ENCODE results near the gene EMX2. TPM values are rescaled to one million over a fixed set of nuclear protein-coding genes. Genes with fewer than 3 reads are reported as not detected.

The EMX2 gene
- total RNA-seq, 1 donor from 2014 or later, result 0.25 TPM

DNA sequence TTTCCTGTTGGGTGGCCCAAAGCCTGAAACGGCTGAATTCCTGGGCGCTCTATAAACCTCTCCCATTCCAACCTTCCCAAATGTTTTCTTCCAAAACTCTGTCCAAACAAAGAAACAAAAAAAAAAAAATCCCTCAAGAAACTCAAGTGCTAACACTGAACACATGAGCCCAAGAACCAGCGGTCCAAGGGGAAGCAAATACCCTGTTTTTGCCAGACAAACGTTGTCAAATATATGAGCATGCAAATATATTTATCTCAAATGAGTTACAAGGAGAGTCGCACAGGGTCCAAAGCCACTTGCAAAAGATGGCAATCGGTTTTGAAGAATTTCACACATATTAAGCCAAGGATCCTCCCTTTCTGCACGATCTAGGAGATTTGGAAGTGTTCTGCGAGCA is 23.3 kb upstream of the EMX2 start:
- no peaks in the 10 kb centered on the region for H3K4me1 ChIP-seq
- no peak overlapping the region for H3K4me3 ChIP-seq
- TF ChIP-seq, protein P1, sequence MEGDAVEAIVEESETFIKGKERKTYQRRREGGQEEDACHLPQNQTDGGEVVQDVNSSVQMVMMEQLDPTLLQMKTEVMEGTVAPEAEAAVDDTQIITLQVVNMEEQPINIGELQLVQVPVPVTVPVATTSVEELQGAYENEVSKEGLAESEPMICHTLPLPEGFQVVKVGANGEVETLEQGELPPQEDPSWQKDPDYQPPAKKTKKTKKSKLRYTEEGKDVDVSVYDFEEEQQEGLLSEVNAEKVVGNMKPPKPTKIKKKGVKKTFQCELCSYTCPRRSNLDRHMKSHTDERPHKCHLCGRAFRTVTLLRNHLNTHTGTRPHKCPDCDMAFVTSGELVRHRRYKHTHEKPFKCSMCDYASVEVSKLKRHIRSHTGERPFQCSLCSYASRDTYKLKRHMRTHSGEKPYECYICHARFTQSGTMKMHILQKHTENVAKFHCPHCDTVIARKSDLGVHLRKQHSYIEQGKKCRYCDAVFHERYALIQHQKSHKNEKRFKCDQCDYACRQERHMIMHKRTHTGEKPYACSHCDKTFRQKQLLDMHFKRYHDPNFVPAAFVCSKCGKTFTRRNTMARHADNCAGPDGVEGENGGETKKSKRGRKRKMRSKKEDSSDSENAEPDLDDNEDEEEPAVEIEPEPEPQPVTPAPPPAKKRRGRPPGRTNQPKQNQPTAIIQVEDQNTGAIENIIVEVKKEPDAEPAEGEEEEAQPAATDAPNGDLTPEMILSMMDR (IDR thresholded peaks at IDR 0.05; ENCODE audit: borderline replicate concordance), result no peak
- no peaks in the 10 kb centered on the region for H3K9me3 ChIP-seq (replicated peaks)
- H3K36me3 ChIP-seq, result no peaks in the 10 kb centered on the region
- H3K27me3 ChIP-seq (ENCODE audit: low read depth), result peaks cover 92% of the 10 kb centered on the region
- DNase-seq, result no peak
- H3K27ac ChIP-seq (replicated peaks), result no peak overlapping the region
- intact Hi-C loops (cut with micrococcal nuclease), result no loop called here

DNA sequence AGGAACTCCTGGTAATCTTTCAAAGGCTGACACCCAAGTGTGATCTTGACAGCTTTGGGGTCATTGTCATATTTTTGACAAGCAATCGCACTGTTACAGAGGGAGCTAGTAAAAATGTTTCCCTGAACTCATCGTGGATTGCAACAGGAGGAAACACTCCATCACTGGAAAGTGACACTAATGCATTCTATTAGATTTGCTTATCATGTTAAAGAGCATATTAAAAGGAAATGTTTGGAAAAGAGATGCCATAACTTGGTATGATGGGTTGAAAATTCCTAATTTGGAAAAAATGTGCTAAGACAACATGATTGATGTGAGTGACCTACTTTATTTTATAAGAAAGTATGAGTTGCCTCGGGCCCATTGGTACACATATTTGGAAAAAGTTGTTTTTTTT is 22.7 kb upstream of the EMX2 start:
- peaks cover 92% of the 10 kb centered on the region for H3K27me3 ChIP-seq (ENCODE audit: low read depth)
- H3K4me1 ChIP-seq, result no peaks in the 10 kb centered on the region
- TF ChIP-seq, protein P1 (IDR thresholded peaks at IDR 0.05; ENCODE audit: borderline replicate concordance), result no peak
- H3K27ac ChIP-seq (replicated peaks), result no peak overlapping the region
- H3K4me3 ChIP-seq, result no peak overlapping the region
- H3K36me3 ChIP-seq, result no peaks in the 10 kb centered on the region
- DNase-seq, result no peak
- no peaks in the 10 kb centered on the region for H3K9me3 ChIP-seq (replicated peaks)
- intact Hi-C loops (cut with micrococcal nuclease), result no loop called here

DNA sequence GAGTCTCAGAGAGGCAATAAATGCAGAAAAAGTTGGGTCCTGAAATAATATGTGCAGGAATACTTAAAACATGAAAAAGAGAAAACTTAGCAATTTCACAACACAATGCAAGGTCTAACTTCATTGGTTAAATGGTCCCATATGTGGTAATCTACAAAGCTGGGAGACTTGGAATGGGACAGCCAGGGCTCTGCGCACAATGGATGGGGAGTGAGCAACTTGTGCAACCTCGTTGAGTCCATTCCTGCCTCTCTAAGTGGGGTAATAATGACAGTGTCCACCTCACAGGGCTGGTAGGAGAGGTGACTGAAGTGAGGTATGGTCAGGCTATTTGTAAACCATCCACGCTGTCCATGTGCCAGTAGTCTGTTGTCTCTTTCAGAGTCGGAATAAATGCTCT is 11.8 kb upstream of the EMX2 start:
- H3K9me3 ChIP-seq (replicated peaks), result no peaks in the 10 kb centered on the region
- peaks cover 26% of the 10 kb centered on the region for H3K4me1 ChIP-seq
- no peak for DNase-seq
- H3K4me3 ChIP-seq, result no peak overlapping the region
- H3K27ac ChIP-seq (replicated peaks), result no peak overlapping the region
- TF ChIP-seq, protein P1 (IDR thresholded peaks at IDR 0.05; ENCODE audit: borderline replicate concordance), result no peak
- no peaks in the 10 kb centered on the region for H3K36me3 ChIP-seq
- intact Hi-C loops (cut with micrococcal nuclease), result no loop called here
- H3K27me3 ChIP-seq (ENCODE audit: low read depth), result peaks cover 100% of the 10 kb centered on the region

DNA sequence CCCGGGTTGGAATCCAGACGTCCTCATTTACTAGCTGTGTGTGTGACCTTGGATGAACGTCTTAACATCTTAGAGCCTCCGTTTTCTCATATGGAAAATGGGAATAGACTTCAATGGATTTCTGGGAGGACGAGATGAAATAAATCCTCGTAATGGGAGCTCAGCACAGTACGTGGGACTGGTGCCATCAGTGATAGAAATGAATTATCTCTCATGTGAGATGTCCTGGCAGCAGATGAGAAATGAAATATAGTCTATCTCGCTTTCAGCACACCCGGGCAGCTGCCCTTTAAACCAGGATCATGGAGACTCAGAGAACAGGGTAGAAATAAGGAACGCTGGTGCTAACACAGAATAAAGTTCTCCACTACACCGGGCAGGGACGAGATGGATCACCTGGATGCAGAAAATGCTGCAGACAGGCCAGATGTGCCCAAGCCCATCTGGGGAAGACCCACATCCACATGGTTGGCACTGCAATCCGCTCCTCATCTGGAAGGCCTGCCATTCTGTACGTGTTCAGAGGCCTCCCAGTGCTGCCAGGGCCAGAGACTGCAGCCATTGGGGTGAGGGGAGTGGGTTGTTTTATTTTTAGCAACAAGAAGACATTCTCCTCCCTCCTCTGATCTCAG is 11.1 kb upstream of the EMX2 start:
- H3K4me1 ChIP-seq, result peaks cover 26% of the 10 kb centered on the region
- intact Hi-C loops (cut with micrococcal nuclease), result no loop called here
- peaks cover 100% of the 10 kb centered on the region for H3K27me3 ChIP-seq (ENCODE audit: low read depth)
- no peaks in the 10 kb centered on the region for H3K9me3 ChIP-seq (replicated peaks)
- DNase-seq, result no peak
- TF ChIP-seq, protein P1 (IDR thresholded peaks at IDR 0.05; ENCODE audit: borderline replicate concordance), result no peak
- H3K4me3 ChIP-seq, result no peak overlapping the region
- H3K36me3 ChIP-seq, result no peaks in the 10 kb centered on the region
- no peak overlapping the region for H3K27ac ChIP-seq (replicated peaks)

DNA sequence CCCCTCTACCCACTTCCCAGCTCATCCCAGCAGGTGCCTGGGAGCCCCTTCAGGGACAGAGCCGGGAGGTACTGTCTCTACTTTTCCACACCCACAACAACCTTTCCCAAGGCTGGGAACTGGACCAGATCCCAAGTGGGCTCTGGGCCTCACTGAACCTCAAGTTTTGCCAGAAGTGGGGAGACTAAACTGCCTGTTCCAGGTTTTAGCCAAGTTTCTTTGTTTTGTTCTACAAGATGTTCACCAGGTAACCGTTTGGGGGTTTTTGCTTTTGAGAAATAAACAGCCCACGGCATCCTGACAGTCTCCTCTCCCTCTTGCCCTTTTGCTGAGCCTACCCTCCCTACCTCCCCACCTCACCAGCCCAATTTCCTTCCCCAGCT is 10.6 kb upstream of the EMX2 start:
- Histone ChIP-seq H3K36me3 (no peaks in the 10 kb centered on the region), H3K9me3 (replicated peaks) (no peaks in the 10 kb centered on the region), H3K27ac (replicated peaks) (no peak overlapping the region), H3K27me3 (ENCODE audit: low read depth) (peaks cover 100% of the 10 kb centered on the region), H3K4me3 (no peak overlapping the region), H3K4me1 (peaks cover 26% of the 10 kb centered on the region)
- intact Hi-C loops (cut with micrococcal nuclease), result no loop called here
- DNase-seq, result no peak
- TF ChIP-seq, protein P1 (IDR thresholded peaks at IDR 0.05; ENCODE audit: borderline replicate concordance), result no peak

All from left ventricle myocardium inferior (tissue), 1 donor.